Tibial artery (tissue), 4 donors: ENCODE data around the gene ZNF428.
A peak's percentile ranks its signal among the peaks of the same experiment; 100 is the strongest.

ENCODE experiments used
- DNase-seq, 2 donors: peaks; one replicate each; pipeline ENCODE4 v3.0.0-alpha.2; 2019
- H3K27ac ChIP-seq, 2 donors: fragments of 200-600 bp; sonication (generic) in 1 of 2; 1 replicate in 1 of 2; 2 replicates in 1 of 2; pipeline ENCODE4 v1.5.1; 2018 to 2019; ENCODE audit warnings: mild to moderate bottlenecking in 1 of 2
- H3K27me3 ChIP-seq, 2 donors: fragments of 200-600 bp; sonication (generic) in 1 of 2; one replicate each; pipeline versions ENCODE4 v1.5.1 to v1.6.0; 2016 to 2019
- H3K36me3 ChIP-seq, 3 donors: fragments of 200-600 bp; sonication (generic) in 2 of 3; one replicate each; pipeline ENCODE4 v1.5.1; 2016 to 2019; ENCODE audit warnings: mild to moderate bottlenecking in 2 of 3
- H3K4me1 ChIP-seq, 4 donors: fragments of 200-600 bp; sonication (generic) in 2 of 4; 1 replicate in 3 of 4; 2 replicates in 1 of 4; pipeline ENCODE4 v1.5.1; 2016 to 2019
- H3K4me3 ChIP-seq, 2 donors: fragments of 200-600 bp; sonication (generic) in 1 of 2; 1 replicate in 1 of 2; 2 replicates in 1 of 2; pipeline ENCODE4 v1.5.1; 2018 to 2019; ENCODE audit warnings: mild to moderate bottlenecking in 2 of 2
- H3K9me3 ChIP-seq, 3 donors: fragments of 200-600 bp; sonication (generic) in 1 of 3; one replicate each; pipeline ENCODE4 v1.5.1; 2016 to 2019
- intact Hi-C: fragments of 100-400 bp; cut with DNase I; formaldehyde crosslinking; loops from one replicate; pipeline ENCODE4 v1.15.0; 2023; ENCODE audit warnings: low total_unique reads
- TF ChIP-seq, protein P1 (sequence below), 2 experiments: fragments of 200-600 bp in 1 of 2; fragments of 450-650 bp in 1 of 2; IDR thresholded peaks; one replicate each; pipeline ENCODE4 v1.5.1; 2017 to 2019; ENCODE audit warnings: antibody characterized with exemption in 2 of 2, mild to moderate bottlenecking in 1 of 2, moderate library complexity in 1 of 2

ZNF428 gene, protein sequence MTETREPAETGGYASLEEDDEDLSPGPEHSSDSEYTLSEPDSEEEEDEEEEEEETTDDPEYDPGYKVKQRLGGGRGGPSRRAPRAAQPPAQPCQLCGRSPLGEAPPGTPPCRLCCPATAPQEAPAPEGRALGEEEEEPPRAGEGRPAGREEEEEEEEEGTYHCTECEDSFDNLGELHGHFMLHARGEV

DNA sequence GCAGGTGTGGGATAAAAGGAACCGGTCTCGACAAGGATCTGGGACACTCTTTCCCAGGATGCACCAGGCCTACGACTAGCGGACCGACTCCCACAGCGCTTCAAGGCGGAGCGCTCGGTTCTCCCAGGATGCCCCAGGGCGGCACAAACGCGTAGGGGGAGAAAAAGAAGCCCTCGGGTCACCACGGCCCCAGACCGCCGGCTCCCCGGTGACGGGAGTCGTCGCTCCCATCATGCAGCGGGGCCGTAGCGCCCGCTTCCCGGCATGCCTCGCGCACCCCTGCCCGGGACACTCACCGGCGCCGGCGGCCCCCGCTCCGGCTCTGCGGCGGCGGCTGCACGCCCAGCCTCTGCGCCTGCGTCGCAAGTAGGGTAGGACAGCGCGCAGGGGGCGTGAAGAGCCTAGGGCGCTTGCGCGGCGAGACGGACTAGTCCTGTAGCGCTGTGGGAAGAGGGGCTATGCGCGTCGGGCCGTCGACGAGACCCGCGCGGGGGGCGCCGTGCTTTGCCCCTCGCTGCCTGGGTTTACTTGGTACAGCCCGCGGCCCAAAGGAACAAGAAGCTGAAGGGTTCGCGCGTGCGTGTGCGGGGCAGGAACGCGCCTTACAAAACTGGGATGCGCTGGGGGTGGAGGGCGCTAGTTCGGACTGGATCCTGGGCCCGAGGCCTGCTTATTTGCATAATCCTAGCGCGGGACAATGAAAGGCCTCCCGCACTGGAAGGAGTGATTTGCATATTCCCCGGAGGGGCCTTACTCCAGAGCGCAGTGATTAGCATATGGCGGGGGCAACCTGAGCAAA, at the start of gene ZNF428:
Gene ZNF428 (minus strand): TSS at position 368 of the 799 bp plus-strand sequence. CDS start 5,325 bp downstream, outside the sequence.
- TF ChIP-seq, protein P1, sequence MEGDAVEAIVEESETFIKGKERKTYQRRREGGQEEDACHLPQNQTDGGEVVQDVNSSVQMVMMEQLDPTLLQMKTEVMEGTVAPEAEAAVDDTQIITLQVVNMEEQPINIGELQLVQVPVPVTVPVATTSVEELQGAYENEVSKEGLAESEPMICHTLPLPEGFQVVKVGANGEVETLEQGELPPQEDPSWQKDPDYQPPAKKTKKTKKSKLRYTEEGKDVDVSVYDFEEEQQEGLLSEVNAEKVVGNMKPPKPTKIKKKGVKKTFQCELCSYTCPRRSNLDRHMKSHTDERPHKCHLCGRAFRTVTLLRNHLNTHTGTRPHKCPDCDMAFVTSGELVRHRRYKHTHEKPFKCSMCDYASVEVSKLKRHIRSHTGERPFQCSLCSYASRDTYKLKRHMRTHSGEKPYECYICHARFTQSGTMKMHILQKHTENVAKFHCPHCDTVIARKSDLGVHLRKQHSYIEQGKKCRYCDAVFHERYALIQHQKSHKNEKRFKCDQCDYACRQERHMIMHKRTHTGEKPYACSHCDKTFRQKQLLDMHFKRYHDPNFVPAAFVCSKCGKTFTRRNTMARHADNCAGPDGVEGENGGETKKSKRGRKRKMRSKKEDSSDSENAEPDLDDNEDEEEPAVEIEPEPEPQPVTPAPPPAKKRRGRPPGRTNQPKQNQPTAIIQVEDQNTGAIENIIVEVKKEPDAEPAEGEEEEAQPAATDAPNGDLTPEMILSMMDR (IDR thresholded peaks at IDR 0.05) = no peak
- H3K9me3 ChIP-seq = no peaks in the 10 kb centered on the region
- H3K4me1 ChIP-seq = peaks cover 0 to 16% (median 5%) of the 10 kb centered on the region in 4 donors
- peak; percentile 86 to 90 for DNase-seq
- intact Hi-C loops = no loop called here
- H3K27me3 ChIP-seq = no peaks in the 10 kb centered on the region
- H3K4me3 ChIP-seq = peak within 1 kb of the TSS; percentile 70 to 75
- peak within 1 kb of the TSS; percentile 90 for H3K27ac ChIP-seq
- H3K36me3 ChIP-seq = peaks cover 0 to under 1% (median under 1%) of the 10 kb centered on the region in 3 donors

DNA sequence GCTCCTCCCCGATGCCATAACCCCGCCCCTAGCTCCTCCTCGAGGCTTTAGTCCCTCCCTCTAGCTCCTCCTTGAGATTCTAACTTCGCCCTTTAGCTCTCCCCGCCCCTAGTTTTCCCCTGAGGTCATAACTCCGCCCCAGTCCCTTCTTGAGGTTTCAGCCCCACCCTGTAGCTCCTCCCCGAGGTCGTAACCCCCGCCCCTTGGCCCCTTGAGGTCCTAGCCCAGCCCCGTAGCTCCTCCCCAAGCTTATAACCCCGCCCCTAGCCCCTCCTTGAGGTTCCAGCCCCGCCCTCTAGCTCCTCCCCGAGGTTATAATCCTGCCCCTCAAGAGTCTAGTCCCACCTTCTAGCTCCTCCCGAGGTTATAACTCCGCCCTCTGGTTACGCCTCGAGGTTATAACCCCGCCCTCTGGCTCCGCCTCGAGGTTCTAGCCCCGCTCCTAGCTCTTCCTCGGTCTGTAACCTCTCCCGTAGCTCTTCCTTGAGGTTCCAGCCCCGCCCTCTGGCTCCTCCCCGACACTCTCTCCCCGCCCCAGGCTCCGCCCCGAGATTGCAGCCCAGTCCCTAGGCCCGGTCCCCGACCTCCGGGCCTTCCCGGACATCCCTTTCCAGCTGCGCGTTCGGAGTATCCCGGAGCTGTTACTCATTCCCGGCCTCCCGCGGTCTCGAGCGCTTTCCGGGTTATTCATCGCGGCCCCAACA, 49.1 kb upstream of the ZNF428 start:
- TF ChIP-seq, protein P1 (IDR thresholded peaks at IDR 0.05) = no peak
- Histone ChIP-seq H3K9me3 (no peaks in the 10 kb centered on the region), H3K4me3 (peak overlapping the region; percentile 59 to 64), H3K36me3 (peaks cover 0 to 27% (median 12%) of the 10 kb centered on the region in 3 donors), H3K4me1 (peaks cover 0 to 26% (median 16%) of the 10 kb centered on the region in 4 donors), H3K27me3 (no peaks in the 10 kb centered on the region), H3K27ac (peak overlapping the region; percentile 82 to 92)
- intact Hi-C loops = no loop called here
- peak; percentile 99 to 100 for DNase-seq

DNA sequence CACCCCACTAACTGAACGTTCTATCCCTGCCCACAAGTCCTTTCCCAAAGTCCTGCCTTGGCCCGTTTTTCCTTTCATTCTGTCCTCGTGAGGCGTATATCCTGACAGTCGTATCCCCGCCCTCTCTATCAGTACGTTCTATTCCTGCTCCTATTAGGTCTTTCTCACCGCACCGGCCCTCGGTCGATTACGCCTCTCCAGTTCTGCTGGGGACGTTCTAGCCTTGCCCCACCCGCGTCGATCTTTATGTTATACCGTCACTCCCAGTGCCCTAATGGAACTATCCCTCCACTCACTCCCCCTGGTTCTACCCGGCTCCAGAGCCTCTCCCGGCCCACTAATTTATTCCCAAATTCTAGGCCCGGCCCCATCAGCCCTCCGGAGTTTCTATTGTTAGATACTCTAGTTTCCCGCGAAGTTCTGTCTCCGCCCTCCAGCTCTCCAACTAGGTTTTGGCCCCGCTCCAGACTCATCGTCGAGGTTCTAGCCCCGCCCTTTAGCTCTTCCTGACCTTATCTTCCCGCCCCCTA, 48.5 kb upstream of the ZNF428 start:
- H3K9me3 ChIP-seq = no peaks in the 10 kb centered on the region
- TF ChIP-seq, protein P1 (IDR thresholded peaks at IDR 0.05) = no peak
- intact Hi-C loops = no loop called here
- peak overlapping the region; percentile 59 to 64 for H3K4me3 ChIP-seq
- H3K4me1 ChIP-seq = peaks cover 0 to 26% (median 16%) of the 10 kb centered on the region in 4 donors
- peaks cover 0 to 28% (median 12%) of the 10 kb centered on the region in 3 donors for H3K36me3 ChIP-seq
- no peak for DNase-seq
- no peaks in the 10 kb centered on the region for H3K27me3 ChIP-seq
- H3K27ac ChIP-seq = peak overlapping the region; percentile 82 to 92

DNA sequence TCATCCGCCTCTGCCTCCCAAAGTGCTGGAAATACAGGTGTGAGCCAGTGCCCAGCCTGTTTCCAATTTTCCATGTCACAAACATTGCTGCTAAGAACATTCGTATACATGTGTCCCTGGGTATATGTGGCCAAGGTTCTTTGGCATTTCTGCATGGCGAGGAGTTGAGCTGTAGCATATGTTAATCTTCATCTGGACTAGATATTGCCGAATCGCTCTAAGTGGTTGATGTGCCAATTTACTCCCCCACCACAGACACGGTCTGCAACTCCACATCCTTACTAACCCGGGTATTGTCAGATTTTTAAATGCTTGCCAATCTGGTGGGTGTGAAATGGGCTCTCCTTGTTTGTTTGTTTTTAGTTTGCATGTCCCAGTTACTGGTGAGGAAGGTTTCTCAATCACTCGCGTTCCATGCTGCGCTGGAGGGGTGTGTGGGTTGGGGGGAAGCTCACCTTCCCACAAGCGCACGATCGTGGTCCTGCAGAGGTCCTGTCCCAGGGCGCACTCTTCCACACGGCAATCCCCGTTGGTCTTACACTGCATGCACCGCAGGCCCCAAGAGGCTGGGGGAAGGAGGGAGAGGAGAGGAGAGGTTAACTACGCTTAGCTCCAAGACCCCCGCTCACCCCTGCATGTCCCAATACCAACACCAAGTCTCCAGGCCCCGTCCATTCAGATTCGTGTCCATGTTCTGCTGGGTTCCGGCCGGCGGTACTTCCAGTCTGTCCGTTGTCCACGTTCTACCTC, 47.9 kb upstream of the ZNF428 start:
- Histone ChIP-seq H3K9me3 (no peaks in the 10 kb centered on the region), H3K4me3 (peak overlapping the region; percentile 59 to 64), H3K27me3 (no peaks in the 10 kb centered on the region), H3K27ac (peak overlapping the region in 1 of 2 donors; percentile 92), H3K4me1 (peaks cover 0 to 26% (median 16%) of the 10 kb centered on the region in 4 donors), H3K36me3 (peaks cover 0 to 28% (median 12%) of the 10 kb centered on the region in 3 donors)
- intact Hi-C loops = no loop called here
- DNase-seq = peak in 1 of 2 donors; percentile 38
- TF ChIP-seq, protein P1 (IDR thresholded peaks at IDR 0.05) = no peak

DNA sequence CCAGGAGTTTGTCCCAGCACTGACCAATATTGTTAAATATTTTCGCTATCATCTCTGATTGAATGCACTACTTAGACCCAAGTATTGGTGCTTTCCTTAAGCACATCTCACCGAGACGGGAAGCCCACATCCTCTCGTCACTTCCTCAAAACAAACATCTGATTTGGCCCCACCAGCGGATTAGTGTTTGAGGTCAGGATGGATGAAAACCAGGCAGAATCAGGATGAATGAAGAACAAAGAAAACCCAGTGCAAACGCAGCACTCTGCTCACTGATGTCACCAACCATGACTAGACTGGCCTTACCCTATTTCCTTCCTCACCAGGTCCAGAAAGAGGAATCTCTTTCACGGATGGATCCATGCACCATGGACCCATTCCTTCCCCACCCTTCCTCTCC, 44.6 kb upstream of the ZNF428 start:
- H3K9me3 ChIP-seq = no peaks in the 10 kb centered on the region
- no peak overlapping the region for H3K27ac ChIP-seq
- peak in 1 of 2 donors; percentile 28 for DNase-seq
- no peak overlapping the region for H3K4me3 ChIP-seq
- H3K4me1 ChIP-seq = peaks cover 0 to 9% (median 5%) of the 10 kb centered on the region in 4 donors
- no peaks in the 10 kb centered on the region for H3K27me3 ChIP-seq
- TF ChIP-seq, protein P1 (IDR thresholded peaks at IDR 0.05) = no peak
- peaks cover 0 to 28% (median 12%) of the 10 kb centered on the region in 3 donors for H3K36me3 ChIP-seq
- intact Hi-C loops = no loop called here
